ENCODE measurements around the gene PRDM7.
A peak's percentile ranks its signal among the peaks of the same experiment; 100 is the strongest.
"Not testable (repeated sequence)": the region's sequence is repeated elsewhere in the genome, so short reads cannot be mapped to it uniquely, and the experiment has no call there.

PRDM7 gene

GRCh38 chr16:90070440-90070839 is 6.7 kb downstream of the PRDM7 start:
- DNase-seq: no peak

- no peak for DNase-seq
Observed at GRCh38 chr16:90061437-90061836, 15.7 kb downstream of the PRDM7 start.

- no peak for DNase-seq
Observed at GRCh38 chr16:90057738-90058173, 19.4 kb downstream of the PRDM7 start.

GRCh38 chr16:90056521-90056920 is 20.6 kb downstream of the PRDM7 start:
- not testable (repeated sequence) for DNase-seq

- DNase-seq: no peak
Observed at GRCh38 chr16:90055371-90055770, 21.8 kb downstream of the PRDM7 start.

- no peak for DNase-seq
Observed at GRCh38 chr16:90054554-90054953, 22.6 kb downstream of the PRDM7 start.

GRCh38 chr16:90053902-90054500 is 23.1 kb downstream of the PRDM7 start:
- no peak for DNase-seq

GRCh38 chr16:90050969-90051368 is 26.2 kb downstream of the PRDM7 start:
- no peak for DNase-seq

GRCh38 chr16:90048737-90049330 is 28.3 kb downstream of the PRDM7 start:
- no peak for DNase-seq

- DNase-seq: no peak
Observed at GRCh38 chr16:90048347-90048722, 28.8 kb downstream of the PRDM7 start.

GRCh38 chr16:90047714-90048346 is 29.3 kb downstream of the PRDM7 start:
- DNase-seq: no peak

GRCh38 chr16:90046971-90047713 is 30.0 kb downstream of the PRDM7 start:
- DNase-seq: no peak

- peak; percentile 12 for DNase-seq
Observed at GRCh38 chr16:90046122-90046970, 30.8 kb downstream of the PRDM7 start.

GRCh38 chr16:90044111-90044551 is 33.0 kb downstream of the PRDM7 start:
- DNase-seq: no peak

- DNase-seq: no peak
Observed at GRCh38 chr16:90043526-90043925, 33.6 kb downstream of the PRDM7 start.

GRCh38 chr16:90042946-90043514 is 34.1 kb downstream of the PRDM7 start:
- DNase-seq: no peak

- no peak for DNase-seq
Observed at GRCh38 chr16:90041896-90042473, 35.1 kb downstream of the PRDM7 start.

- DNase-seq: no peak
Observed at GRCh38 chr16:90040152-90041023, 36.7 kb downstream of the PRDM7 start.

- no peak for DNase-seq
Observed at GRCh38 chr16:90037276-90037675, 39.9 kb downstream of the PRDM7 start.

- no peak for DNase-seq
Observed at GRCh38 chr16:90035902-90036301, 41.2 kb downstream of the PRDM7 start.

GRCh38 chr16:90034504-90034903 is 42.6 kb downstream of the PRDM7 start:
- no peak for DNase-seq

Data from NCI-H2227 treated with DMSO at 0.1 percent for 48 hours (cell line).